Chondrocyte (in vitro differentiated cells): ENCODE results near the gene ZNF436. TPM values are rescaled to one million over a fixed set of nuclear protein-coding genes. Genes with fewer than 3 reads are reported as not detected.
"Not testable (repeated sequence)": the region's sequence is repeated elsewhere in the genome, so short reads cannot be mapped to it uniquely, and the experiment has no call there.

Experiments used
- DNase-seq: peaks from one replicate; pipeline ENCODE4 v3.0.0; 2021; ENCODE audit warnings: mixed read lengths, low spot score
- H3K27ac Mint-ChIP-seq: one replicate; pipeline ENCODE4 v1.8.0; 2021; ENCODE audit warnings: mild to moderate bottlenecking, moderate library complexity, mixed read lengths; ENCODE audit not compliant: unreplicated experiment
- H3K27me3 Mint-ChIP-seq: 2 replicates; pipeline ENCODE4 v1.8.0; 2021; ENCODE audit warnings: low read depth, mixed read lengths
- H3K36me3 Mint-ChIP-seq: 2 replicates; pipeline ENCODE4 v1.8.0; 2021; ENCODE audit warnings: low read depth, mixed read lengths
- H3K4me1 Mint-ChIP-seq: 2 replicates; pipeline ENCODE4 v1.8.0; 2021; ENCODE audit warnings: low read depth, mild to moderate bottlenecking, mixed read lengths
- H3K4me3 Mint-ChIP-seq: one replicate; pipeline ENCODE4 v1.8.0; 2021; ENCODE audit warnings: mild to moderate bottlenecking, moderate library complexity, mixed read lengths; ENCODE audit not compliant: unreplicated experiment
- H3K9me3 Mint-ChIP-seq: 2 replicates; pipeline ENCODE4 v1.8.0; 2021; ENCODE audit warnings: low read depth, mixed read lengths
- CTCF ChIP-seq: fragments of 200-600 bp; sonication (generic); IDR thresholded peaks from 2 replicates; pipeline ENCODE4 v1.5.0; 2021; ENCODE audit warnings: antibody characterized with exemption, mild to moderate bottlenecking, moderate library complexity
- total RNA-seq: library from RNA; stranded (reverse); gene quantifications from 3 replicates; pipeline ENCODE4 v1.2.1, GENCODE V29; 2021

Gene ZNF436
- total RNA-seq, 1 donor from 2014 or later: 17.0 TPM

DNA sequence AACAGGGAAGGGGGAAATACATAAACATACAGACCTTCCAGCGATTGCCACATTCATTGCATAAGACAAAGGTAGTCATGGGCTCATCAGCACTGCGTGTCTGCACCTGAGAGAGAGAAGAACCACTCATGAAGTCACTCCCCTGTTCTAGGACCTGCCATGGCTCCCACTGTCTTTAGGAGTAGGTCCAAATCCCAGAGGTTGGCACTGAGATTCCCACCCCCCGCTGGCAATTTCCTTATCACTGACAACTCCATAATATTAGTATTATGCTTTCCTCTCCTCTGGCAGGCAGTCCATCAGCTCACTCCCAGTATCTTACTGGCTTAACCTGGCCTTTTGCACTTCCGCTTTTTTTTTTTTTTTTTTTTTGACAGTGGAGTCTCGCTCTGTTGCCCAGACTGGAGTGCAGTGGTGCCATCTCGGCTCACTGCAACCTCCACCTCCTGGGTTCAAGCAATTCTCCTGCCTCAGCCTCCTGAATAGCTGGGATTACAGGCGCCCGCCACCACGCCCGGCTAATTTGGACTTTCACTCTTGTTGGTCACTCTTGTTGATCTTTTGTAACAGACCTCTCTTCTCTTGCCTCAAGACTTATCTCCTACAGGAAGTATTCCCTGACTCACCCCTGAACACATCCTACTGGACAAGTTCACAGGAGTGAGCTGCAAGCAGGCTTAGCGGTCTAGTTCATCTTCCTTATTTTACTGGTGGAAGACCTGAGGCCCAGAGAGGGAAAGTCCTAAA is 14.8 kb upstream of the ZNF436 start:
- H3K27me3 Mint-ChIP-seq: no peaks in the 10 kb centered on the region
- DNase-seq: no peak
- H3K4me1 Mint-ChIP-seq: peaks cover 14% of the 10 kb centered on the region
- H3K9me3 Mint-ChIP-seq: no peaks in the 10 kb centered on the region
- peaks cover 11% of the 10 kb centered on the region for H3K36me3 Mint-ChIP-seq
- no peak for TF ChIP-seq CTCF
- H3K4me3 Mint-ChIP-seq: no peak overlapping the region
- H3K27ac Mint-ChIP-seq: no peak overlapping the region

DNA sequence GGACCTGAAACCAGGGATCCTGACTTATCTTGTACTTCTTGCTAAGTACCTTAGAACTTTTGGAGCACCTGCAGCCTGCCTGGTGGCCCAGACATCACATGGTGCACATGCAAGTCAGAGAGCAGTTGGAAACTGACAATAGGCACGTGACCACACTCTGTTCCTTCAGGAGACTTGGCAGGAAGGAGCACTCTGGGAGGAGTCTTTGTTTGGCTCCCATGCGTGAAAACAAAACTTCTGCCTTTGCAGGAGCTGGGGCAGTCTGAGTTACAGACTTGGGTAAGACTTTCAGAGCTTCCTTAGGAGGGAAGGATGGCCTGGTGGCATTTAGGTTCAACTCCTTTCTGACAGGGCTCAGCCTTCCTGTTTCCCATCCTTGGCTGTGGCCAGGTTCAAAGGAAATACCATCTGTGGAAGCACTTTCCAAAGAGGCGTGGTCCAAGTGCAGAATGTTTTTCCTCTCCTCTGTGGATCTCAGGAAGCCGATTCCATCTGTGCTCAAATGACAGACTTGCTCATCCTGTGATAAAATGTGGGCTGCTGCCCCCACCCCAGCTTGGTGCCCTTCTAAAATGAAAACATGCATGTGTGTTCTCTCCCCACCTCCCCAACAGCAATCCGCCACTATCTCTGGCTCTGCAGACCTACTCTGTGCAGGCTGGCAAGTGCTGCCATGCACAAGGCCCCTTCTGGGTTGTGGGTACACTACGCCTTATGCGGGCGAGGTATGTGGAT is 14.1 kb upstream of the ZNF436 start:
- no peaks in the 10 kb centered on the region for H3K9me3 Mint-ChIP-seq
- H3K4me1 Mint-ChIP-seq: peaks cover 14% of the 10 kb centered on the region
- DNase-seq: no peak

DNA sequence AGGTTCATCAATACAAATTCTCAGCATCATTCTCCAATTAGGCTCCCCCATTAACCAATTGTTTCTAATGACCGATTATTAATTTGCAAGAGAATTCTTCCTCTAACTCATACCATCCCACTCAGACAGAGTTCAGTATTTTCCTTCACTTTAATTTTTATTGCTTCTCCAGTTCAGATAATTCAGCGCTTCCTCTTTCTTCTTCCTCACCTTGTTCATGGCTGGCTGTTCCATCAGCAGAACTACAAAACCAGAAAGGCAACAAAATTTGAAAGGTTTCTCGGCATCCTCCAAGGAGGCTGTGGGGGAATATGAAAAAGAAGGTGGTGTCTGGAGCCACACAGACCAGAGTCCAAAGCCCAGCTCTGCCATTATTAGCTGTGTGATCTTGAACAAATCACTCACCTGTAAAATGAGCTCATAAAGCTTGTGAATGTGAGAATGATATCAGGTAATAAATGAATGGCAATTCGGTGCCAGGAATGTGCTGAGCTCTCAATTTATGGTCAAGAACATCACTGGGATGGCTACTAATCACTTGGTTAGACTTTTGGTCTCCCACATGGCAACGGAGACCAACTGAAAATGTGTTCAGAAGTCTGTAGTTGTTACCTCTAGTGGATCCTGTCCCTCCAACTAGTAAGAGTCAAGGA is 11.7 kb upstream of the ZNF436 start:
- H3K27ac Mint-ChIP-seq: no peak overlapping the region
- no peak for TF ChIP-seq CTCF
- no peak for DNase-seq
- no peaks in the 10 kb centered on the region for H3K27me3 Mint-ChIP-seq
- peaks cover 22% of the 10 kb centered on the region for H3K4me1 Mint-ChIP-seq
- no peak overlapping the region for H3K4me3 Mint-ChIP-seq
- H3K9me3 Mint-ChIP-seq: no peaks in the 10 kb centered on the region
- peaks cover 8% of the 10 kb centered on the region for H3K36me3 Mint-ChIP-seq

More for the DNA sequence above, 14.1 kb upstream of the ZNF436 start:
- Mint-ChIP-seq H3K36me3 (peaks cover 11% of the 10 kb centered on the region), H3K27me3 (no peaks in the 10 kb centered on the region), H3K27ac (peak overlapping the region; percentile 6), H3K4me3 (no peak overlapping the region)
- no peak for TF ChIP-seq CTCF

DNA sequence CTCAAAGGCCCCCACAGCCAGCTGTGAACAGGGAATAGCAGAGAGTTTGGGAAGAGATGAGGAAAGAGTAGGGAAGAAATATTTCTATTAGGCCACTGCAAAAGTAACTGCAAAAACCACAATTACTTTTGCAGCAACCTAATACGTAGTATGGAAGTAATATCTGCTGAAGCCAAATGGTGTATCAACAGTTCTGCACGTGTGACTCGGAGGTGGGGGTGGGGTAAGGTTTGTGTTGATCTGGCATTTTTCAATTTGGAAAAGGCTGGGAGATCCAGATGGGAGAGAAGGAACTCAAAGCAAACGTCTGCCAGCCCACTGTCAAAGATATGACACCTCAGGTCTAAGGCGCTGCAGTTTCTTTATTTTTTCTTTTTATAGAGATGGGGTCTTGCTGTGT is 11.1 kb upstream of the ZNF436 start:
- no peaks in the 10 kb centered on the region for H3K9me3 Mint-ChIP-seq
- peaks cover 8% of the 10 kb centered on the region for H3K36me3 Mint-ChIP-seq
- peaks cover 22% of the 10 kb centered on the region for H3K4me1 Mint-ChIP-seq
- H3K27me3 Mint-ChIP-seq: no peaks in the 10 kb centered on the region
- H3K27ac Mint-ChIP-seq: no peak overlapping the region
- no peak overlapping the region for H3K4me3 Mint-ChIP-seq
- TF ChIP-seq CTCF: no peak
- no peak for DNase-seq

GRCh38 chr1:23380236-23380635 is 10.6 kb upstream of the ZNF436 start:
- H3K36me3 Mint-ChIP-seq, DNase-seq, H3K27me3 Mint-ChIP-seq, H3K4me3 Mint-ChIP-seq, H3K9me3 Mint-ChIP-seq, H3K27ac Mint-ChIP-seq: not testable (repeated sequence)
- peaks cover 22% of the 10 kb centered on the region for H3K4me1 Mint-ChIP-seq
